H9 (cell line): Measurements from ENCODE around the gene CFAP61. TPM values are rescaled to one million over a fixed set of nuclear protein-coding genes. Genes with fewer than 3 reads are reported as not detected.

Experiments used
- DNase-seq: peaks from one replicate; pipeline ENCODE4 v3.0.0-alpha.2; 2017
- H2AFZ ChIP-seq: one replicate; pipeline ENCODE4 v1.6.1; 2013; ENCODE audit warnings: mild to moderate bottlenecking, low read length, control low read depth, moderate library complexity
- H2AK5ac ChIP-seq: 2 replicates; pipeline ENCODE4 v1.6.1; 2013; ENCODE audit warnings: low read length, control low read depth, mixed read lengths; ENCODE audit not compliant: insufficient read length
- H2BK120ac ChIP-seq: one replicate; pipeline ENCODE4 v1.6.1; 2013; ENCODE audit warnings: low read depth, mild to moderate bottlenecking, low read length, control low read depth, inconsistent platforms; ENCODE audit not compliant: poor library complexity, severe bottlenecking
- H2BK12ac ChIP-seq: 2 replicates; pipeline ENCODE4 v1.6.1; 2013; ENCODE audit warnings: low read length, control low read depth, mixed read lengths, low read depth; ENCODE audit not compliant: insufficient read length
- H2BK15ac ChIP-seq: 2 replicates; pipeline ENCODE4 v1.6.1; 2013; ENCODE audit warnings: low read depth, low read length, control low read depth
- H2BK20ac ChIP-seq: one replicate; pipeline ENCODE4 v1.6.1; 2013; ENCODE audit warnings: low read depth, mild to moderate bottlenecking, low read length, control low read depth, inconsistent platforms; ENCODE audit not compliant: poor library complexity, severe bottlenecking
- H2BK5ac ChIP-seq: 2 replicates; pipeline ENCODE4 v1.6.1; 2013; ENCODE audit warnings: low read length, control low read depth, mixed read lengths; ENCODE audit not compliant: insufficient read length
- H3K14ac ChIP-seq: 2 replicates; pipeline ENCODE4 v1.6.1; 2013; ENCODE audit warnings: low read length, control low read depth; ENCODE audit not compliant: insufficient read depth
- H3K18ac ChIP-seq: 2 replicates; pipeline ENCODE4 v1.6.1; 2013; ENCODE audit warnings: low read depth, mild to moderate bottlenecking, mixed read lengths, low read length, control low read depth; ENCODE audit not compliant: insufficient read length
- H3K23ac ChIP-seq: 2 replicates; pipeline ENCODE4 v1.6.1; 2013; ENCODE audit warnings: low read length, control low read depth, mixed read lengths, low read depth; ENCODE audit not compliant: insufficient read length
- H3K23me2 ChIP-seq: 2 replicates; pipeline ENCODE4 v1.6.1; 2013; ENCODE audit warnings: low read depth, mild to moderate bottlenecking, mixed read lengths, low read length, control low read depth; ENCODE audit not compliant: insufficient read length, poor library complexity, severe bottlenecking
- H3K27ac ChIP-seq: 2 replicates; pipeline ENCODE4 v1.5.1; 2013; ENCODE audit warnings: low read length, control low read depth, mixed read lengths, low read depth; ENCODE audit not compliant: insufficient read length
- H3K27me3 ChIP-seq: 2 replicates; pipeline ENCODE4 v1.6.1; 2013; ENCODE audit warnings: low read length, control low read depth, inconsistent platforms; ENCODE audit not compliant: insufficient read depth
- H3K4ac ChIP-seq: 2 replicates; pipeline ENCODE4 v1.6.1; 2013; ENCODE audit warnings: low read depth, mild to moderate bottlenecking, control low read depth, inconsistent platforms, low read length, moderate library complexity
- H3K4me1 ChIP-seq: 2 replicates; pipeline ENCODE4 v1.6.1; 2013; ENCODE audit warnings: low read length, control low read depth, inconsistent platforms; ENCODE audit not compliant: insufficient read depth
- H3K4me2 ChIP-seq: 2 replicates; pipeline ENCODE4 v1.6.1; 2013; ENCODE audit warnings: low read length, control low read depth, mixed read lengths; ENCODE audit not compliant: insufficient read length, insufficient read depth
- H3K56ac ChIP-seq: 2 replicates; pipeline ENCODE4 v1.6.1; 2013; ENCODE audit warnings: low read depth, mild to moderate bottlenecking, mixed read lengths, low read length, control low read depth; ENCODE audit not compliant: insufficient read length
- H3K79me1 ChIP-seq: 2 replicates; pipeline ENCODE4 v1.6.1; 2013; ENCODE audit warnings: low read depth, mild to moderate bottlenecking, moderate library complexity, low read length, control low read depth, inconsistent platforms; ENCODE audit not compliant: insufficient read depth, poor library complexity, severe bottlenecking
- H3K79me2 ChIP-seq: 2 replicates; pipeline ENCODE4 v1.6.1; 2013; ENCODE audit warnings: low read length, control low read depth, inconsistent platforms; ENCODE audit not compliant: insufficient read depth
- H3K9ac ChIP-seq: 2 replicates; pipeline ENCODE4 v1.6.1; 2013; ENCODE audit warnings: low read length, control low read depth, mixed read lengths; ENCODE audit not compliant: insufficient read length; ENCODE audit errors: extremely low read depth
- H3K9me3 ChIP-seq: one replicate; pipeline ENCODE4 v1.6.1; 2013; ENCODE audit warnings: low read depth, low read length, inconsistent platforms; ENCODE audit not compliant: control insufficient read depth
- H3T11ph ChIP-seq: one replicate; pipeline ENCODE4 v1.6.1; 2013; ENCODE audit warnings: mild to moderate bottlenecking, low read length, control low read depth, inconsistent platforms
- H4K20me1 ChIP-seq: one replicate; pipeline ENCODE4 v1.6.1; 2013; ENCODE audit not compliant: control insufficient read depth, insufficient read length, insufficient read depth
- H4K5ac ChIP-seq: 2 replicates; pipeline ENCODE4 v1.6.1; 2013; ENCODE audit warnings: low read depth, mild to moderate bottlenecking, mixed read lengths, low read length, control low read depth; ENCODE audit not compliant: insufficient read length
- H4K8ac ChIP-seq: replicated peaks from 2 replicates; pipeline ENCODE4 v1.6.1; 2013; ENCODE audit warnings: low read length, control low read depth, mixed read lengths, low read depth; ENCODE audit not compliant: insufficient read length
- H4K91ac ChIP-seq: 2 replicates; pipeline ENCODE4 v1.6.1; 2013; ENCODE audit warnings: low read depth, mild to moderate bottlenecking, moderate library complexity, mixed read lengths, low read length, control low read depth; ENCODE audit not compliant: insufficient read length
- H3K27ac Mint-ChIP-seq, 3 experiments: 2 replicates in 2 of 3; 3 replicates in 1 of 3; pipeline ENCODE4 v1.8.0; 2020 to 2021; ENCODE audit warnings: mixed read lengths in 3 of 3, mild to moderate bottlenecking in 1 of 3, moderate library complexity in 1 of 3
- H3K27me3 Mint-ChIP-seq: 2 replicates; pipeline ENCODE4 v1.8.0; 2021; ENCODE audit warnings: low read depth, mild to moderate bottlenecking, moderate library complexity, mixed read lengths
- H3K36me3 Mint-ChIP-seq, 3 experiments: 2 replicates in 2 of 3; 3 replicates in 1 of 3; pipeline ENCODE4 v1.8.0; 2020 to 2021; ENCODE audit warnings: low read depth in 3 of 3, mixed read lengths in 3 of 3; ENCODE audit not compliant: insufficient read depth in 1 of 3
- H3K4me1 Mint-ChIP-seq, 2 experiments: 2 replicates each; pipeline ENCODE4 v1.8.0; 2020; ENCODE audit warnings: mixed read lengths in 2 of 2
- H3K4me3 Mint-ChIP-seq, 2 experiments: 2 replicates in 1 of 2; 3 replicates in 1 of 2; pipeline ENCODE4 v1.8.0; 2020 to 2021; ENCODE audit warnings: mild to moderate bottlenecking in 2 of 2, mixed read lengths in 2 of 2, moderate library complexity in 1 of 2
- H3K9me3 Mint-ChIP-seq, 2 experiments: 2 replicates in 1 of 2; 3 replicates in 1 of 2; pipeline ENCODE4 v1.8.0; 2020; ENCODE audit warnings: mild to moderate bottlenecking in 2 of 2, mixed read lengths in 2 of 2, moderate library complexity in 1 of 2
- CTCF ChIP-seq: fragments of 200-600 bp; sonication (generic); conservative IDR thresholded peaks from 3 replicates; pipeline ENCODE4 v1.8.0; 2021; ENCODE audit warnings: antibody characterized with exemption, mild to moderate bottlenecking
- WGBS: extraction: QIAGEN DNeasy Blood & Tissue Kit; methylation state at CpG from one replicate; pipeline ENCODE4 v1.1.7; 2013; ENCODE audit warnings: missing lambda C conversion rate, low lambda C conversion rate, mixed read lengths; ENCODE audit not compliant: insufficient read length; ENCODE audit errors: extremely low coverage; 5-methylcytosine and 5-hydroxymethylcytosine counted together
- total RNA-seq: library from RNA; stranded (reverse); gene quantifications from 2 replicates; pipeline ENCODE4 v1.2.1, GENCODE V29; 2021

Gene CFAP61
- total RNA-seq, 1 experiment from 2014 or later: 0.44 TPM

- Histone ChIP-seq H3K27ac (no peak overlapping the region), H4K5ac (no peak overlapping the region), H2BK12ac (no peak overlapping the region), H3K4me1 (no peaks in the 10 kb centered on the region), H2AK5ac (no peak overlapping the region), H2BK15ac (no peak overlapping the region), H3K27me3 (no peaks in the 10 kb centered on the region), H2AFZ (no peak overlapping the region), H3K79me2 (no peaks in the 10 kb centered on the region), H3K56ac (no peak overlapping the region), H2BK120ac (no peak overlapping the region), H4K91ac (no peak overlapping the region), H3K18ac (no peak overlapping the region), H3K4me2 (no peak overlapping the region), H3K4ac (no peak overlapping the region), H3K9ac (no peak overlapping the region), H2BK20ac (no peak overlapping the region), H3K79me1 (no peaks in the 10 kb centered on the region), H3T11ph (no peak overlapping the region), H3K23ac (no peak overlapping the region), H3K14ac (no peak overlapping the region), H2BK5ac (no peak overlapping the region), H4K20me1 (no peaks in the 10 kb centered on the region), H4K8ac (no peak overlapping the region), H3K9me3 (no peaks in the 10 kb centered on the region), H3K23me2 (no peaks in the 10 kb centered on the region)
- Mint-ChIP-seq H3K27me3 (peaks cover 2% of the 10 kb centered on the region), H3K9me3 (peaks cover 0 to 3% of the 10 kb centered on the region in 2 experiments; a peak in 2 of 5 replicates), H3K27ac (no peak overlapping the region), H3K4me3 (no peak overlapping the region), H3K4me1 (no peaks in the 10 kb centered on the region), H3K36me3 (no peaks in the 10 kb centered on the region)
- no CpG with 5 or more reads among the region's 6 CpGs for WGBS
- no peak for TF ChIP-seq CTCF
- no peak for DNase-seq
These were observed 270.6 kb downstream of the CFAP61 start for GRCh38 chr20:20322912-20323311.
